Frontal cortex (tissue), 4 donors: ENCODE data around the gene RAB12. TPM values are rescaled to one million over a fixed set of nuclear protein-coding genes. Genes with fewer than 3 reads are reported as not detected.
A peak's percentile ranks its signal among the peaks of the same experiment; 100 is the strongest.
"Not testable (repeated sequence)": the region's sequence is repeated elsewhere in the genome, so short reads cannot be mapped to it uniquely, and the experiment has no call there.

Experiments
- DNase-seq, 2 donors: peaks; one replicate each; pipeline ENCODE4 v3.0.0; 2012; ENCODE audit warnings: low spot score in 2 of 2
- FAIRE-seq: peaks from 2 replicates; lab custom pipeline; 2012; peaks lifted over from hg19 to GRCh38; lab: Jason Lieb, UNC
- total RNA-seq: library from RNA; depleted of rRNA; stranded (reverse); fragments of >200 nt; gene quantifications from one replicate; pipeline ENCODE4 v1.2.3, GENCODE V29; 2014
- donor health status: control.
- donor health status: control.
- donor health status: control.

Gene RAB12
- 119 TPM for total RNA-seq

- no peak for FAIRE-seq
- DNase-seq = peak; percentile 88 to 93
These were observed at the start of gene RAB12 for GRCh38 chr18:8608795-8609658. RAB12 (plus strand) TSS chr18:8609437; CDS start chr18:8609440, 3 bp downstream.

- FAIRE-seq = no peak
- DNase-seq = no peak
These were observed 49.5 kb upstream of the RAB12 start for GRCh38 chr18:8559612-8560186.

- no peak for DNase-seq
- no peak for FAIRE-seq
These were observed 47.9 kb upstream of the RAB12 start for GRCh38 chr18:8561123-8561910.

- DNase-seq (no peak), FAIRE-seq (no peak)
These were observed 47.2 kb upstream of the RAB12 start for GRCh38 chr18:8562070-8562469.

GRCh38 chr18:8562919-8563318 lies 46.3 kb upstream of the RAB12 start:
- DNase-seq (no peak), FAIRE-seq (no peak)

GRCh38 chr18:8571399-8571798 lies 37.8 kb upstream of the RAB12 start:
- no peak for FAIRE-seq

GRCh38 chr18:8573766-8574165 lies 35.5 kb upstream of the RAB12 start:
- not testable (repeated sequence) for DNase-seq, FAIRE-seq

More at GRCh38 chr18:8571399-8571798, 37.8 kb upstream of the RAB12 start:
- no peak for DNase-seq

GRCh38 chr18:8584798-8585197 lies 24.4 kb upstream of the RAB12 start:
- DNase-seq = no peak
- no peak for FAIRE-seq

- no peak for DNase-seq
- FAIRE-seq = no peak
These were observed 22.3 kb upstream of the RAB12 start for GRCh38 chr18:8586941-8587340.

- DNase-seq = no peak
- FAIRE-seq = no peak
These were observed 13.8 kb upstream of the RAB12 start for GRCh38 chr18:8595445-8595844.

- DNase-seq = no peak
- FAIRE-seq = no peak
These were observed 7.8 kb upstream of the RAB12 start for GRCh38 chr18:8601277-8602032.

- FAIRE-seq (no peak), DNase-seq (no peak)
These were observed 7.2 kb upstream of the RAB12 start for GRCh38 chr18:8602040-8602439.

GRCh38 chr18:8602557-8602956 lies 6.7 kb upstream of the RAB12 start:
- no peak for DNase-seq
- no peak for FAIRE-seq

- DNase-seq = no peak
- no peak for FAIRE-seq
These were observed 5.3 kb upstream of the RAB12 start for GRCh38 chr18:8603663-8604520.

- DNase-seq (no peak), FAIRE-seq (no peak)
These were observed 3.3 kb upstream of the RAB12 start for GRCh38 chr18:8605974-8606373.

GRCh38 chr18:8607776-8608742 lies 1.2 kb upstream of the RAB12 start:
- DNase-seq = no peak
- no peak for FAIRE-seq

GRCh38 chr18:8609659-8610458 lies 622 bp downstream of the RAB12 start:
- peak in 1 of 2 donors; percentile 16 for DNase-seq
- no peak for FAIRE-seq
